Fibroblast of pulmonary artery (primary cell): ENCODE measurements around the gene COL11A1.
A peak's percentile ranks its signal among the peaks of the same experiment; 100 is the strongest.

Experiments
- DNase-seq: peaks from one replicate; pipeline ENCODE4 v3.0.0-alpha.2; 2010; ENCODE audit warnings: low read depth
- H3K4me3 ChIP-seq: replicated peaks from 2 replicates; pipeline ENCODE4 v1.5.1; 2011; ENCODE audit warnings: low read depth, mild to moderate bottlenecking, control low read depth, low read length, moderate library complexity
- CTCF ChIP-seq: IDR thresholded peaks from 2 replicates; pipeline ENCODE4 v1.5.1; 2011; ENCODE audit warnings: mild to moderate bottlenecking, control low read depth, low read length, inconsistent platforms; ENCODE audit errors: missing control alignments

The COL11A1 gene

GRCh38 chr1:102852613-102853012, 255.7 kb downstream of the COL11A1 start:
- no peak overlapping the region for H3K4me3 ChIP-seq
- peak; percentile 23 for TF ChIP-seq CTCF
- DNase-seq = no peak

GRCh38 chr1:102851616-102852015, 256.7 kb downstream of the COL11A1 start:
- no peak overlapping the region for H3K4me3 ChIP-seq
- DNase-seq = no peak
- no peak for TF ChIP-seq CTCF

- TF ChIP-seq CTCF = no peak
- no peak for DNase-seq
- H3K4me3 ChIP-seq = no peak overlapping the region
These were observed 265.7 kb downstream of the COL11A1 start for GRCh38 chr1:102842606-102843005.

GRCh38 chr1:102840741-102841140, 267.6 kb downstream of the COL11A1 start:
- H3K4me3 ChIP-seq = no peak overlapping the region
- no peak for TF ChIP-seq CTCF
- DNase-seq = no peak

GRCh38 chr1:102838016-102838415, 270.3 kb downstream of the COL11A1 start:
- TF ChIP-seq CTCF = no peak
- H3K4me3 ChIP-seq = no peak overlapping the region
- no peak for DNase-seq

GRCh38 chr1:102837551-102837950, 270.8 kb downstream of the COL11A1 start:
- no peak overlapping the region for H3K4me3 ChIP-seq
- no peak for DNase-seq
- no peak for TF ChIP-seq CTCF

- no peak overlapping the region for H3K4me3 ChIP-seq
- DNase-seq = no peak
- TF ChIP-seq CTCF = no peak
These were observed 271.3 kb downstream of the COL11A1 start for GRCh38 chr1:102836991-102837390.
